T-helper 2 cell treated with Interferon-gamma antibody and Interleukin-4, amounts not matched to agents 5 μg/mL and 100 μg/mL, for 36 hours (primary cell): ENCODE measurements around the gene PIGU.
A peak's percentile ranks its signal among the peaks of the same experiment; 100 is the strongest.

ENCODE experiments used
- DNase-seq: peaks from one replicate; pipeline ENCODE4 v3.0.0; 2021; ENCODE audit warnings: low spot score
- H3K27ac Mint-ChIP-seq: one replicate; pipeline ENCODE4 v1.8.0; 2021; ENCODE audit warnings: mild to moderate bottlenecking, mixed read lengths
- H3K27me3 Mint-ChIP-seq: one replicate; pipeline ENCODE4 v1.8.0; 2021; ENCODE audit warnings: low read depth, mixed read lengths
- H3K36me3 Mint-ChIP-seq: one replicate; pipeline ENCODE4 v1.8.0; 2021; ENCODE audit warnings: low read depth, mixed read lengths
- H3K4me1 Mint-ChIP-seq: one replicate; pipeline ENCODE4 v1.8.0; 2021; ENCODE audit warnings: low read depth, mixed read lengths
- H3K4me3 Mint-ChIP-seq: one replicate; pipeline ENCODE4 v1.8.0; 2022; ENCODE audit warnings: mild to moderate bottlenecking, moderate library complexity, mixed read lengths
- H3K9me3 Mint-ChIP-seq: one replicate; pipeline ENCODE4 v1.8.0; 2021; ENCODE audit warnings: mixed read lengths

Gene PIGU

DNA sequence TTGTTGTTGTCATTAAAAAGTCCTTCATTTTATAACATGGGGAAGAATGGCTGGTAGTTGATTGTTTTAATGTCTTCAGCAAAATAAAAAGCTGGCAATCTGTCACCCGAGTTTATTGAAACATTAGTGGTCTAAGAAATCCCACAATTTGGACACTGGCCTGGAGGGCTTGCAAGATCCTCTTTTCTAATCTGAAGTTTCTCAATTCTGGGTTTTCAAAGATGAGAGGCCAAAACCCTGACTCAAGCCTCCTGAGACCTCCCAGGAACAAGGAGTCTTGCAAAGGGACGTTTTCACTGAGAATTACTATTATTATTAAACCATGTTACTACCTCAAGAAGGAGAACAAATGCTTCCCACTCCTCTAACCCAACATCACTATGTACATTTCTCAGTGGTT lies 98.9 kb downstream of the PIGU start:
- Mint-ChIP-seq H3K4me3 (no peak overlapping the region), H3K27me3 (no peaks in the 10 kb centered on the region), H3K36me3 (peaks cover 6% of the 10 kb centered on the region), H3K4me1 (peaks cover 24% of the 10 kb centered on the region), H3K27ac (no peak overlapping the region), H3K9me3 (no peaks in the 10 kb centered on the region)
- DNase-seq = no peak

DNA sequence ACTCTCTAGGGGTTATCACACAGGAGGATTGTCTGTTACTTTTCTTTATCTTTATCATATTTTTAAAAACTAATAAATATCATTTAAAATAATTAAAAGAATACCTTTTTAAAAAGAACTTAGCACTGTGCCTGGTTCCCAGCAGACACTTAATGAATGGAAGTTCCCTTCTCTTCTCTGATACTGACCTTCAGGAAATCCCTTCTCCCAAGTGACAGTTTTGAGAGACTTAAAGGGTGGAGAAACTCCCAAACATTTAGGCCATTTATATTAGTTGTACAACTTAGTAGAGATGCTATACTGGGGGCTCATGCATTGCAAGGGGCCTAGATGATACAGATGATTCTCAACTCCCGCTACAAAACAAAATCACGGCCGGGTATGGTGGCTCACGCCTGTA lies 99.8 kb downstream of the PIGU start:
- H3K27me3 Mint-ChIP-seq = no peaks in the 10 kb centered on the region
- no peak overlapping the region for H3K4me3 Mint-ChIP-seq
- peaks cover 6% of the 10 kb centered on the region for H3K36me3 Mint-ChIP-seq

DNA sequence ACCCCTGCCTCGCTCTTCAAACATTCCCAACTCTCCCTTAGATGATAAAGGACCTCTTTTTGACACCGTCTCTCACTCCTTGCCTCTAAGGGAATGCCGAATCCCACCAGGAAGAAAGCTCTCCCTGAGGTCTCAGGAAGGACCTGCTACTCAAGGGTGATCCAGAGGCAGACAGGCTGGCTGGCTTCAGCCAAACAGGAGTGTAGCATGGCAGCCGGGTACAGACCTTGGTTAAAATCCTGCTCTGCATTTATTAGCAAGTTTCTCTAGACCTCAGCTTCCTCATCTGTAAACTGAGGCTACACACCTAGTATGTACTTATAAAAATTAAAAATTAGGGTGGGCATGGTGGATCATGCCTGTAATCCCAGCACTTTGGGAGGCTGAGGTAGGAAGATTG lies 101.1 kb downstream of the PIGU start:
- no peak overlapping the region for H3K4me3 Mint-ChIP-seq
- no peak overlapping the region for H3K27ac Mint-ChIP-seq
- H3K9me3 Mint-ChIP-seq = no peaks in the 10 kb centered on the region
- no peaks in the 10 kb centered on the region for H3K27me3 Mint-ChIP-seq
- DNase-seq = no peak
- H3K4me1 Mint-ChIP-seq = peaks cover 21% of the 10 kb centered on the region
- peaks cover 12% of the 10 kb centered on the region for H3K36me3 Mint-ChIP-seq

More for the DNA sequence above, 99.8 kb downstream of the PIGU start:
- Mint-ChIP-seq H3K9me3 (no peaks in the 10 kb centered on the region), H3K27ac (no peak overlapping the region), H3K4me1 (peaks cover 24% of the 10 kb centered on the region)
- no peak for DNase-seq

DNA sequence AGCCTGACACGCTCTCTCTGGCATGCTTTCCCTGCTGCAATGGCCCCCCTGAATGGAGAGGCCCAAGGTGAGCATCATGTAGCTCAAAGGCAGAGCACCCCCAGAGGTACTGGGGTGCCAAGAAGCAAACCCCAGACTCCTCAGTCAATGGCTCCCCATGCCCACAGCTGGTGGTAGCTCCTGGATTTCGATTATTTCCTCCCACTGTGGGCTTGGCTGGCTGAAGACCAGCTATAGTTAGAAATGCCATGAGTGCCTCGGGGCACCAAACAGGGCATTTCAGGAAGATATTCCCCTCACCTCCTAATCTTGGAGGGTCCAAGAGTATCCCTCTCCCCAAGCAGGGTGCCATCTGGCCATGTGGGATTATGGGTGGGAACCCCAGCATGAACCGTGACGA lies 101.6 kb downstream of the PIGU start:
- no peaks in the 10 kb centered on the region for H3K9me3 Mint-ChIP-seq
- H3K27me3 Mint-ChIP-seq = no peaks in the 10 kb centered on the region
- DNase-seq = no peak
- peaks cover 18% of the 10 kb centered on the region for H3K4me1 Mint-ChIP-seq
- H3K4me3 Mint-ChIP-seq = no peak overlapping the region
- peaks cover 13% of the 10 kb centered on the region for H3K36me3 Mint-ChIP-seq
- no peak overlapping the region for H3K27ac Mint-ChIP-seq

DNA sequence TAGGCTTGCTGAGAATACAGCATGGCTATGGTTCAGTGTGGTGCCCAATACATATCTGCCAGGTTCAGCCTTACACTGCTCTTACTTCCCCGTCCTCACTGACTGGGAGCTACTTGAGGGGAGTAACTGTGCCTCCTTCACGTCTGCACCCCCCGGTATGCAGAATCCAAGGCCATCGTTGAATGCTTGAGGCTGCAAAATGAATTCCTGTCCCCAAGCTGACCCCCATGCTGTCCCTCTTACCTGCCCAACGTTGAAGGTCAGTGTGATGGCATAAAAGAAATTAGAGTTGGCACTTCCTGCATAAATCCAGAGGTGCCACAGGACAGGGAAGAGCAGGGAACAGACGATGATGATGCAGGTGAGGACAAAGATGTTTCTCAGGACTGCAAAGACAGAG lies 102.0 kb downstream of the PIGU start:
- no peak for DNase-seq
- peaks cover 14% of the 10 kb centered on the region for H3K4me1 Mint-ChIP-seq
- peaks cover 13% of the 10 kb centered on the region for H3K36me3 Mint-ChIP-seq

DNA sequence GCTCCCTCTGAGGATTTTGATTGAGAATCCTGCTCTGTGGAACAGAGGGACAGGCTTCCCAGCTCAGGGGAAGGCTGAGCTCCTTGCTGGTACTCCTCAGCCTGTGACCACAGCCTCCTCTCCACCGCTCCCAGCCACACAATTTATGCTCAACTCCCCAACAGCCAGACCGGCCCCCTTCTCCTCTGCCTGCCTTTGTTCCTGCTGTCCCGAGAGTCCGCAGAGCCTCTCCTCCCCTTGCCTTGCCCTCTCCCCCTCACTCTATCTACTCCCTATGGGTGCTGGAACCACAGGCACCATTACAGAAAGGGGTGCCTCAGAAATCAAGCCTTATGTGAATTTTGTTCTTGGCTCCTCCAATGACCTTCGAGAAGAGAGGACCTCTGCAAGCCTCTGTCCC lies 102.5 kb downstream of the PIGU start:
- peaks cover 13% of the 10 kb centered on the region for H3K36me3 Mint-ChIP-seq
- no peak for DNase-seq
- H3K4me1 Mint-ChIP-seq = peaks cover 10% of the 10 kb centered on the region
- H3K4me3 Mint-ChIP-seq = no peak overlapping the region
- no peak overlapping the region for H3K27ac Mint-ChIP-seq
- no peaks in the 10 kb centered on the region for H3K27me3 Mint-ChIP-seq
- H3K9me3 Mint-ChIP-seq = no peaks in the 10 kb centered on the region

More for the DNA sequence above, 102.0 kb downstream of the PIGU start:
- Mint-ChIP-seq H3K4me3 (no peak overlapping the region), H3K9me3 (no peaks in the 10 kb centered on the region), H3K27me3 (no peaks in the 10 kb centered on the region), H3K27ac (no peak overlapping the region)

DNA sequence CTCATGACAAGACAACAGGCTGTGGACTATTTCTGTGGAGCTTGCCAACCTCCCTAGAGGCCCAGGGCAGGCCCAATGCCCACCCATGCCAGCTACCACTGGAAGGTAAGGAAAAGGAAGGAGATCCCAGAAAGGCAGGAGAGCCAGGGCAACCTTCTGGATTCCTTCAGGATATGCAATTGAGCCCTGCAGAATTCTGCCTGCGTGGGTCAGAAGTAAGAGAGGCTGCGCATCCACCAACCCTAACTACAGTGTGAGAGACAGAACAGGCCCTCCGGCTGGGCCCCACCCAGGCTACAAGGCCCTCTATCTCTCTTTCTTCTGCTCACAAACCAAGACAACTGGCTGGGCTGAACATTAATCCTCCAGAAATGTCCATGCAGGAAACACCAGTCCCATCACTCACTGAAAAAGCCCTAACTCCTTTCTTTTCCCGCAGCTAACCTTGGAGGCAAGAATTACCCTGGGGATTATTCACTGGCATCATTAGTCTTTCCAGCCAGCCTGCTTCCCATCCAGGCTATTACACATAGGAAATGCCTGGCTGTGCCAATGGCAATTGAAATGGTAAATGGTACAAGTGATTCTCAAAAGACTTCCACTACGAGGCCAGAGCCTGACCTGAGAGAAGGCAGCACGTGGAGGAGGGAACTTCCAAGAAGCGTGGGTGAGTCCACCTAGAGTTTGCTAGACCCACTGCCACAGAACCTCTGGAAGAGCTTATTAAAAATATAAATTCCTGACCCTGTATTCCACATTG lies 103.2 kb downstream of the PIGU start:
- Mint-ChIP-seq H3K27ac (no peak overlapping the region), H3K27me3 (no peaks in the 10 kb centered on the region), H3K4me3 (no peak overlapping the region), H3K9me3 (no peaks in the 10 kb centered on the region), H3K4me1 (peaks cover 9% of the 10 kb centered on the region), H3K36me3 (peaks cover 13% of the 10 kb centered on the region)
- no peak for DNase-seq

DNA sequence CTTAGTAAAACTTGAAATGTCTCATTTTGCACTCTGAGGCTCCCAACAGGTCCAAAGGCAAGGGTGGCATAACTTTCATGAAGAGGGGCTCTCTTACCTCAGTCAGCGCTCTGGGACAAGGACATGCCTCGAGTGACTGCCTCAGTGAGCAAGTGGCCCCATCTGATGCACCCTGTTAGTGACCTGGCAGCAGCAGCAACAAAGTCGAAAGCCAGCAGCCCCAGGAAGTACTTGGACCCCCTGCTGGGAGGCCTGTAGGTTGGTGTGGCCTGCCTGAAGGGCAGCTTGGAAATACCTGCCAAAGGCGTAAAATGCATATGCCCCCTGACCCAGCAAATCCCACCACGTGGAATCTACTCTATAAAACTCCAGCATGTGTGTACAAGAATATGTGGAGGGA lies 105.1 kb downstream of the PIGU start:
- Mint-ChIP-seq H3K4me1 (peaks cover 9% of the 10 kb centered on the region), H3K27ac (no peak overlapping the region)

DNA sequence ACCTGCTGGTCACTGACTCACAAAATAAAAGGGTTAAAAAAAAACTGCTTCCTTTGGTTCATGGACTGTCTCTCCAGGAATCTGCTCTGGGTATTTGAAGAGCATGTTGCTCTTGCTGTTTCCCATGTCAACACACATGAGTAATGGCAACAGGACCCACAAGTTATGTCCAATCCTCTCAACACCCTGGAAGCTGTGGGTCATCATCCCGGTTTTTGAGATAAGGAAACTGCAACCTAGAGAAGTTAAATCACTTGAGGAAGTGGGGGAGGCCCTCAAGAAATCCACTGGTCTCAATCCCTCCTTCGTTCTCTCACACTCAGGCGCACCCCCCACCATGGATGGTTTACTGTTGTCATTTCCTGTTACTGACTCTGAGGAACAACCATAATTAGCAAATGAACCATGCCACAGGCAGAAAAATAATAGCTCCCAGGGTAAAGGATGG lies 106.0 kb downstream of the PIGU start:
- H3K36me3 Mint-ChIP-seq = peaks cover 13% of the 10 kb centered on the region
- H3K27me3 Mint-ChIP-seq = no peaks in the 10 kb centered on the region
- no peak overlapping the region for H3K4me3 Mint-ChIP-seq
- H3K27ac Mint-ChIP-seq = peak overlapping the region; percentile 55
- peaks cover 9% of the 10 kb centered on the region for H3K4me1 Mint-ChIP-seq
- H3K9me3 Mint-ChIP-seq = no peaks in the 10 kb centered on the region
- DNase-seq = no peak

More for the DNA sequence above, 105.1 kb downstream of the PIGU start:
- Mint-ChIP-seq H3K9me3 (no peaks in the 10 kb centered on the region), H3K27me3 (no peaks in the 10 kb centered on the region), H3K4me3 (no peak overlapping the region), H3K36me3 (peaks cover 13% of the 10 kb centered on the region)
- DNase-seq = no peak

DNA sequence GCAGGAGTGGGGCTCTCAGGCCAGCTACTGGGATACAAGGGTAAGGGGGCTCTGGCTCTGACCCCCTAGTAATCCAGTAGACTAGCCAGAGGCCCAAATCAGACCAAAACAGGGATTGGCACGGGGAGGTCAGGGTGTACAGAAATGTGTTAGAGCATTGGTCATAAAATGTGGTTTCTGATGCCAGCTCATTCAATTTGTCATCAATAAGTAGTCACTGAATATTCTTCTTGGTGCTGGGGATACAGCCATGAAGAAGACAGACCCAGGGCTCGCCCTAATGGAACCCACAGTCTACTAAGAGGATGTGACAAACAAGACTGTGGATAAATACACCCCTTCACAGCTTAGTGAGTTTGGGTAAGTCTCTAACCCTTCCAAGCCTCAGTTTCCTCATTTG lies 107.3 kb downstream of the PIGU start:
- Mint-ChIP-seq H3K36me3 (peaks cover 11% of the 10 kb centered on the region), H3K27me3 (no peaks in the 10 kb centered on the region), H3K27ac (no peak overlapping the region), H3K4me1 (peaks cover 9% of the 10 kb centered on the region), H3K4me3 (no peak overlapping the region), H3K9me3 (no peaks in the 10 kb centered on the region)
- no peak for DNase-seq

DNA sequence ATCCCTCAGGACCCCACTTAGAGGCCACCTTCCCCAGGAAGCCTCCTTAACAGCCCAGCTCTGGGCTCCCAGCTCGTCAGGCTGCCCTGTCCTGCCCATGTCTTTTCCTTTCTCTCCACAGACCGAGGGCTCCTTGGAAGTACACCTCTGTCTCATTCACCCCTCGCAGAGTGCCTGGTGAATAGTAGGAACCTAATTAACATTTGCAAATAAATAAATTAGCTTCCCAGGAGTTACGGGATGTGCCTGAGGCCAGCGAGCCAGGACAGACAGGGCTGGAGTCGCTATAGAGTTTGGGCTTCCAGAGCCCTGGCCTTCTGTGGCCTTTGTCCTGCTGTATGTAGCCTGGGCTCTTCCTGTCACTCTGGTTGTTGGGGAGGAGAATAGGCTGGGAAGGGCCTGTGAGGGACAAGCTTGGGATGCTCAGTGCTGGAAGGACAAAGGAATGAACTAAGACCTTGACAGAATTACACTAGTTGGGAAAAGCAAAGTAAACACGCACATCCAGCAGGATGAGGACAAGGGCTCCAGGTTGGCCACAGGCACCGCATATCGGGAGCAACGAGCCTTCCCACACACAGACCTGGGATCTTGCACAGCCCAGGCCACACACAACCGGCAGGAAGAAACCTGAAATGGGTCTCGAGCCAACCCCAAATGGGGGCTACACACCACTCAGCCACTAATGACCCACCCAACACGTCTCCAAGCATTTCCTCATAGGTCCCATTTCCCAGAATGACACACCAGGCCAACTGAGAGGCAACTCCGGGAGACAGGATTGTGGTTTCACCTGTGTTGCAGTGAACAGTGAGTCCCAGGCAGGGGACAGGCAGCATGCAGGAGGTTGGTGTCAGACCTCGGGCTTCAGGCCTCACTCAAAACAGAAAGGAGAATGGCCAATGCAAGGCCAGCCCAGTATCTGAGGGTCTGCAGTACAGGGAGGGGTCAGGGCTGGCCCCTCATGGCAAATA lies 108.7 kb downstream of the PIGU start:
- DNase-seq = no peak
- Mint-ChIP-seq H3K4me3 (no peak overlapping the region), H3K27ac (no peak overlapping the region), H3K9me3 (no peaks in the 10 kb centered on the region), H3K27me3 (no peaks in the 10 kb centered on the region), H3K4me1 (peaks cover 9% of the 10 kb centered on the region), H3K36me3 (peaks cover 7% of the 10 kb centered on the region)

DNA sequence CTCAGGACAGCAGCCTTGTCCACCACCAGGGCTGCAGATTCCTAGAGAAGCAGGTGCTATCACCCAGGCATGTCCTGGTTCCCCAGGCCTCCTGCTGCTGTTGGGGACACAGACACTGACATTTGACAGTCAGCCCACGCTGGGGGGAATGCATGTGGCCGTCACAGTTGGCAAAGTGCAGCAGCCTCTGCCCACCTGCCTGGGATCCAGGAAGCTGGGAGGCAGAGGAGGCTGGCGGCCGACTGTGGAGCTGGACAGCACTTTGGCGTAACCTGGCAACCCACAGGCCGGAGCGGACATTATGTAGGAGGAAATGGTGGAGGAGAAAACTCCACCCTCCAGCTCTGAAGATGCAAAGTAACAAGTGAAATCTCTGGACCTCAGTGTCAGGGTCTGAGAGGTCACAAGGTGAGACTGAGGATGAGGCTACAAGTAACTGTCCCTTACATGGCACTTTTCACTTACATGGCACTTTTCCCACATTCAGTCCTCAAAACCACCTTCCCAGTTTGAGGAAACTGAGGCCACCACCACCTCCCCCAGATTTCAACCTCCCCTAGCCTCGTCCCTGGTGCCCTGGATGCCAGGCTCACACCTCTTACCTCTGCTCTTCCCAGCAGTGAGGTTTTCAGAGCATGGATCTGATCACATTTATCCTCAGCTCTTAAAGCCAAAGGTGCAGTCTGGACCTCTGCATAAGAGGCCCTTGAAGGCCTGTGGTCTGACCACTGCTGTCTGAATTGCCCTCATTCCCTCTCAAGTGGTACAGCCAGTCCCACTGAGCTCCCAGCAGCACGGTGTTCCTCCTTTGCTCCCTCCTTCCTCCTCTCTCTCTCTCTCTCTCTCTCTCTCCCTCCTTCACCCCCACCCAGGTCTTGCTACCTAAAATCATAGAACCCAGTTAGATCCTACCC lies 109.7 kb downstream of the PIGU start:
- DNase-seq = no peak
- H3K4me3 Mint-ChIP-seq = no peak overlapping the region
- no peaks in the 10 kb centered on the region for H3K27me3 Mint-ChIP-seq
- H3K9me3 Mint-ChIP-seq = no peaks in the 10 kb centered on the region
- H3K27ac Mint-ChIP-seq = no peak overlapping the region
- peaks cover 9% of the 10 kb centered on the region for H3K4me1 Mint-ChIP-seq
- peaks cover 7% of the 10 kb centered on the region for H3K36me3 Mint-ChIP-seq

DNA sequence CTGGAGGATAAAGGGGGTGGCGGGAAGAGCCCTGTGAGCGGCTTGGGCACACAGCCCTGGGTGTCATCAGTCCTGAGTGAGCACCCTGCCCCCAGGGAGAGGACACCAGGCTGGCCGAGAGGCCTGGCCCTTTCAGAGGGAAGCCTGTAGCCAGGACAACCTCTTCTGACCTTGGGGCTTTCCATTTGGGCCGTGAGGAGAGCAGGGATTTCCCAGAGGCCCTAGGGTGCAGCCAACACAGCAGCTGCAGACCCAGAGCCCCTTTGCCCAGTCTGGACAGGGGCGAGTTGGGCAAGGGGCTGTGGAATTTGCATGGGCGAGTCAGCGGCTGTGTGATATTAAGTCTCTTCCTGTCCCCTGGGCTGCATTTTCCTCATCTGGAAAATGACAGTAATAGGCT lies 112.1 kb downstream of the PIGU start:
- H3K27ac Mint-ChIP-seq = no peak overlapping the region
- H3K27me3 Mint-ChIP-seq = no peaks in the 10 kb centered on the region
- DNase-seq = no peak
- H3K4me1 Mint-ChIP-seq = no peaks in the 10 kb centered on the region
- no peak overlapping the region for H3K4me3 Mint-ChIP-seq
- no peaks in the 10 kb centered on the region for H3K9me3 Mint-ChIP-seq
- no peaks in the 10 kb centered on the region for H3K36me3 Mint-ChIP-seq
